D341Med (cell line): Measurements from ENCODE around the gene HEMGN.

Experiments
- DNase-seq: peaks from one replicate; pipeline ENCODE4 v3.0.0; 2012; ENCODE audit warnings: low spot score

Gene HEMGN

GRCh38 chr9:97895211-97895610 is 42.8 kb downstream of the HEMGN start:
- no peak for DNase-seq

GRCh38 chr9:97892421-97892820 is 45.6 kb downstream of the HEMGN start:
- DNase-seq, result no peak

- DNase-seq, result no peak
Measured at GRCh38 chr9:97891736-97892135, 46.2 kb downstream of the HEMGN start.

DNA sequence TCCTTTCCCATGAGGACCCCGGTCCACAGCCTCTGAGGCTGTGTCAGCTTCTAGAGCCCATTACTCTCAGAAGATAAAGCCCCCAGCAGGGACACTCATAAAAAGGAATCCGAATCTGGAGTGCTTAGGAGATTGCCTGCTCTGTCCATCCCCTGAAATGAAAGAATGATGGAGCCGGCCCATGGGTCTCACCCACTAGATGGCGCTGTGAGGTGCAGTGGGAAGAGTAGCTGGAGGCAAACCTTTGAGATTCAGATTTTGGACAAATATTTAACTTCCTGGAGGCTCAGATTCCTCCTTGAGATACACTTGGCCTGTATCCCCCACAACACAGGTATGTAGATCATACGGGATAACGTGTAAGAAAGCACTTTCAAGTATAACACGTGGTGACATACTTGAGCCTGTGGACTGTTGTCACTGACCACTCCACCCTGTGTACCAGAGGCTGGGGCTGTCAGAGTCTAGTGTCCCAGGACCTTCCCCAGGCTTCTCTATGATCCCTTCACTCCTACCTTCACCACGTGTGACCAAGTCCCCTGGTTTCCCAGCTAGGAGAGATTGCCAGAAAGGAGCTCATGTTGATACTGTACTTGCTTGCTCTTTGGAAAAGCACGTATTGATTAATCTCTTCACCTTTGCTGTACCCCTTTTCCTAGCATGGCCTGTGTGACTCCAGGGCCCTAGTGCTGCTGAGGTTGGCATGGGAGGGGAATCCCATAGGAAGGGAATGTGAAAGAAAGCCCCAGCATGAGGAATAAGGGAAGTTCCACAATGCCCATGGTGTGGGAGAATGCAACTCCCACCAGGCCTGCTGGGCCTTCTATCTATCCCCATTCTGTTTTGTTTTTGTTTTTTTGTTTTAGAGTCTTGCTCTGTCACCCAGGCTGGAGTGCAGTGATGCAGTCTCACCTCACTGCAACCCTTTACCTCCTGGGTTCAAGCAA is 47.8 kb downstream of the HEMGN start:
- peak; percentile 60 for DNase-seq

GRCh38 chr9:97880336-97880735 is 57.6 kb downstream of the HEMGN start:
- DNase-seq, result no peak
